ENCODE measurements around the gene AKR7A3. TPM values are rescaled to one million over a fixed set of nuclear protein-coding genes. Genes with fewer than 3 reads are reported as not detected.

The AKR7A3 gene
- total and polyA plus RNA-seq, 8 donors = 0.26 to 2.6 (median 1.7) TPM

- intact Hi-C loops (cut with DNase I) = no loop called here
These were observed 44.3 kb upstream of the AKR7A3 start for GRCh38 chr1:19332832-19333231.

GRCh38 chr1:19331262-19331878 is 42.8 kb upstream of the AKR7A3 start:
- H3K27ac ChIP-seq = no peak overlapping the region
- H3K4me3 ChIP-seq = no peak overlapping the region
- no peaks in the 10 kb centered on the region for H3K27me3 ChIP-seq
- DNase-seq (no peak), ATAC-seq (no peak)
- intact Hi-C loops (cut with DNase I) = no loop called here
- H3K9me3 ChIP-seq = no peaks in the 10 kb centered on the region
- no peaks in the 10 kb centered on the region for H3K4me1 ChIP-seq
- TF ChIP-seq CTCF (IDR thresholded peaks at IDR 0.05) = no peak
- peaks cover 0 to 59% of the 10 kb centered on the region in 2 donors for H3K36me3 ChIP-seq

More at GRCh38 chr1:19332832-19333231, 44.3 kb upstream of the AKR7A3 start:
- Histone ChIP-seq H3K4me1 (no peaks in the 10 kb centered on the region), H3K36me3 (peaks cover 0 to 52% of the 10 kb centered on the region in 2 donors), H3K9me3 (no peaks in the 10 kb centered on the region), H3K27ac (no peak overlapping the region), H3K4me3 (no peak overlapping the region), H3K27me3 (no peaks in the 10 kb centered on the region)
- TF ChIP-seq CTCF (IDR thresholded peaks at IDR 0.05) = no peak
- ATAC-seq (no peak), DNase-seq (no peak)

- Histone ChIP-seq H3K27ac (no peak overlapping the region), H3K4me3 (no peak overlapping the region), H3K36me3 (peaks cover 0 to 67% of the 10 kb centered on the region in 2 donors), H3K27me3 (no peaks in the 10 kb centered on the region), H3K4me1 (no peaks in the 10 kb centered on the region), H3K9me3 (no peaks in the 10 kb centered on the region)
- TF ChIP-seq CTCF (IDR thresholded peaks at IDR 0.05) = no peak
- no peak for ATAC-seq
- intact Hi-C loops (cut with DNase I) = no loop called here
- no peak for DNase-seq
These were observed 42.0 kb upstream of the AKR7A3 start for GRCh38 chr1:19330449-19331135.

GRCh38 chr1:19329611-19330010 is 41.0 kb upstream of the AKR7A3 start:
- H3K4me3 ChIP-seq = no peak overlapping the region
- TF ChIP-seq CTCF (IDR thresholded peaks at IDR 0.05) = no peak
- H3K4me1 ChIP-seq = no peaks in the 10 kb centered on the region
- intact Hi-C loops (cut with DNase I) = no loop called here
- DNase-seq = no peak
- no peak for ATAC-seq
- H3K36me3 ChIP-seq = peaks cover 0 to 77% of the 10 kb centered on the region in 2 donors
- H3K27me3 ChIP-seq = no peaks in the 10 kb centered on the region
- no peaks in the 10 kb centered on the region for H3K9me3 ChIP-seq
- H3K27ac ChIP-seq = no peak overlapping the region

GRCh38 chr1:19329188-19329587 is 40.6 kb upstream of the AKR7A3 start:
- H3K27ac ChIP-seq = no peak overlapping the region
- no peaks in the 10 kb centered on the region for H3K27me3 ChIP-seq
- H3K4me3 ChIP-seq = no peak overlapping the region
- TF ChIP-seq CTCF (IDR thresholded peaks at IDR 0.05) = no peak
- intact Hi-C loops (cut with DNase I) = no loop called here
- peaks cover 0 to 81% of the 10 kb centered on the region in 2 donors for H3K36me3 ChIP-seq
- H3K9me3 ChIP-seq = no peaks in the 10 kb centered on the region
- ATAC-seq (no peak), DNase-seq (no peak)
- no peaks in the 10 kb centered on the region for H3K4me1 ChIP-seq
